Effector memory CD4-positive, alpha-beta T cell (primary cell): ENCODE data around the gene ROPN1B.

Source experiments
- DNase-seq, 3 donors: peaks; one replicate each; pipeline ENCODE4 v3.0.0-alpha.2; 2020
- H3K27ac ChIP-seq: 2 replicates; pipeline ENCODE4 v1.7.0; 2013; ENCODE audit warnings: mild to moderate bottlenecking, low read length, moderate library complexity; ENCODE audit not compliant: insufficient read depth, poor library complexity, severe bottlenecking
- H3K27me3 ChIP-seq: replicated peaks from 2 replicates; pipeline ENCODE4 v1.7.0; 2013; ENCODE audit warnings: mild to moderate bottlenecking, low read length; ENCODE audit not compliant: insufficient read depth, control insufficient read depth, poor library complexity, severe bottlenecking
- H3K36me3 ChIP-seq: 2 replicates; pipeline ENCODE4 v1.7.0; 2013; ENCODE audit warnings: mild to moderate bottlenecking, low read length, moderate library complexity; ENCODE audit not compliant: control insufficient read depth, insufficient read depth
- H3K4me1 ChIP-seq: 2 replicates; pipeline ENCODE4 v1.7.0; 2013; ENCODE audit warnings: low read length, mild to moderate bottlenecking; ENCODE audit not compliant: control insufficient read depth, insufficient read depth, poor library complexity, severe bottlenecking
- H3K4me3 ChIP-seq: 2 replicates; pipeline ENCODE4 v1.7.0; 2013; ENCODE audit warnings: low read length, low read depth, mild to moderate bottlenecking; ENCODE audit not compliant: insufficient read depth, poor library complexity, severe bottlenecking
- H3K9me3 ChIP-seq: 2 replicates; pipeline ENCODE4 v1.7.0; 2013; ENCODE audit warnings: mild to moderate bottlenecking, low read length, moderate library complexity; ENCODE audit not compliant: control insufficient read depth

ROPN1B gene

GRCh38 chr3:126017362-126017761 lies 48.4 kb downstream of the ROPN1B start:
- no peaks in the 10 kb centered on the region for H3K9me3 ChIP-seq
- no peak overlapping the region for H3K4me3 ChIP-seq
- H3K27me3 ChIP-seq: no peaks in the 10 kb centered on the region
- no peaks in the 10 kb centered on the region for H3K4me1 ChIP-seq
- DNase-seq: no peak
- H3K27ac ChIP-seq: no peak overlapping the region
- peaks cover 16% of the 10 kb centered on the region for H3K36me3 ChIP-seq

GRCh38 chr3:126018545-126018944 lies 49.6 kb downstream of the ROPN1B start:
- Histone ChIP-seq H3K36me3 (peaks cover 21% of the 10 kb centered on the region), H3K4me3 (no peak overlapping the region), H3K27me3 (no peaks in the 10 kb centered on the region), H3K9me3 (no peaks in the 10 kb centered on the region), H3K27ac (no peak overlapping the region), H3K4me1 (no peaks in the 10 kb centered on the region)
- no peak for DNase-seq

- Histone ChIP-seq H3K4me3 (no peak overlapping the region), H3K4me1 (no peaks in the 10 kb centered on the region), H3K27me3 (no peaks in the 10 kb centered on the region), H3K27ac (no peak overlapping the region), H3K36me3 (peaks cover 25% of the 10 kb centered on the region), H3K9me3 (no peaks in the 10 kb centered on the region)
- DNase-seq: no peak
Observed at GRCh38 chr3:126018995-126019394, 50.0 kb downstream of the ROPN1B start.

- Histone ChIP-seq H3K4me3 (no peak overlapping the region), H3K4me1 (no peaks in the 10 kb centered on the region), H3K9me3 (no peaks in the 10 kb centered on the region), H3K27ac (no peak overlapping the region), H3K27me3 (no peaks in the 10 kb centered on the region), H3K36me3 (peaks cover 31% of the 10 kb centered on the region)
- DNase-seq: no peak
Observed at GRCh38 chr3:126019683-126020082, 50.7 kb downstream of the ROPN1B start.

- Histone ChIP-seq H3K4me1 (no peaks in the 10 kb centered on the region), H3K36me3 (peaks cover 18% of the 10 kb centered on the region), H3K4me3 (no peak overlapping the region), H3K9me3 (no peaks in the 10 kb centered on the region), H3K27me3 (no peaks in the 10 kb centered on the region), H3K27ac (no peak overlapping the region)
- no peak for DNase-seq
Observed at GRCh38 chr3:126021224-126021623, 52.2 kb downstream of the ROPN1B start.

- H3K4me1 ChIP-seq: no peaks in the 10 kb centered on the region
- no peaks in the 10 kb centered on the region for H3K27me3 ChIP-seq
- H3K4me3 ChIP-seq: no peak overlapping the region
- DNase-seq: no peak
- H3K36me3 ChIP-seq: peaks cover 15% of the 10 kb centered on the region
- no peak overlapping the region for H3K27ac ChIP-seq
- H3K9me3 ChIP-seq: no peaks in the 10 kb centered on the region
Observed at GRCh38 chr3:126021702-126022101, 52.7 kb downstream of the ROPN1B start.

- Histone ChIP-seq H3K4me3 (no peak overlapping the region), H3K36me3 (peaks cover 15% of the 10 kb centered on the region), H3K27me3 (no peaks in the 10 kb centered on the region), H3K9me3 (no peaks in the 10 kb centered on the region), H3K27ac (no peak overlapping the region), H3K4me1 (no peaks in the 10 kb centered on the region)
- DNase-seq: no peak
Observed at GRCh38 chr3:126022741-126023359, 53.9 kb downstream of the ROPN1B start.

GRCh38 chr3:126023390-126023789 lies 54.4 kb downstream of the ROPN1B start:
- H3K36me3 ChIP-seq: peaks cover 17% of the 10 kb centered on the region
- H3K27me3 ChIP-seq: no peaks in the 10 kb centered on the region
- no peaks in the 10 kb centered on the region for H3K4me1 ChIP-seq
- DNase-seq: no peak
- H3K27ac ChIP-seq: no peak overlapping the region
- peaks cover 2% of the 10 kb centered on the region for H3K9me3 ChIP-seq
- no peak overlapping the region for H3K4me3 ChIP-seq

GRCh38 chr3:126024049-126024854 lies 55.3 kb downstream of the ROPN1B start:
- no peak for DNase-seq
- Histone ChIP-seq H3K4me3 (no peak overlapping the region), H3K27ac (no peak overlapping the region), H3K4me1 (no peaks in the 10 kb centered on the region), H3K9me3 (peaks cover 4% of the 10 kb centered on the region), H3K27me3 (no peaks in the 10 kb centered on the region), H3K36me3 (peaks cover 20% of the 10 kb centered on the region)

- Histone ChIP-seq H3K9me3 (peaks cover 4% of the 10 kb centered on the region), H3K27ac (no peak overlapping the region), H3K27me3 (no peaks in the 10 kb centered on the region), H3K4me3 (no peak overlapping the region), H3K4me1 (no peaks in the 10 kb centered on the region), H3K36me3 (peaks cover 20% of the 10 kb centered on the region)
- DNase-seq: no peak
Observed at GRCh38 chr3:126025116-126025729, 56.2 kb downstream of the ROPN1B start.
